ENCODE results near the gene GPX7.

- TF ChIP-seq POLR2AphosphoS5 (IDR thresholded peaks at IDR 0.05; ENCODE audit: low read depth, low read length) (no peak), POLR2A (IDR thresholded peaks at IDR 0.05; ENCODE audit: low read depth, low read length) (no peak)
Measured at GRCh38 chr1:52635321-52636089, 33.3 kb downstream of the GPX7 start.
